Measurements from ENCODE around the gene ANXA1. TPM values are rescaled to one million over a fixed set of nuclear protein-coding genes. Genes with fewer than 3 reads are reported as not detected.
"Not testable (repeated sequence)": the region's sequence is repeated elsewhere in the genome, so short reads cannot be mapped to it uniquely, and the experiment has no call there.

ANXA1 gene
- total RNA-seq, 1 experiment from 2014 or later: 72.0 TPM

GRCh38 chr9:73104921-73105320, 46.7 kb upstream of the ANXA1 start:
- Histone ChIP-seq H3K27ac (ENCODE audit: low read length) (no peak overlapping the region), H3K4me1 (ENCODE audit: control insufficient read depth, insufficient read depth, low read length) (no peaks in the 10 kb centered on the region), H3K27me3 (ENCODE audit: control insufficient read depth, insufficient read depth, low read length) (no peaks in the 10 kb centered on the region), H3K36me3 (ENCODE audit: control insufficient read depth, insufficient read depth, low read length) (no peaks in the 10 kb centered on the region), H3K9me3 (ENCODE audit: control insufficient read depth, insufficient read depth, low read depth, low read length) (no peaks in the 10 kb centered on the region), H3K4me3 (ENCODE audit: low read depth in 2 of 2, low read length in 2 of 2) (no peak overlapping the region)
- no peak for TF ChIP-seq CTCF (IDR thresholded peaks at IDR 0.05)
- no peak for TF ChIP-seq TCF7L2 (IDR thresholded peaks at IDR 0.05; ENCODE audit: low read depth, low read length)
- TF ChIP-seq SIN3A (IDR thresholded peaks at IDR 0.05; ENCODE audit: borderline replicate concordance, insufficient read depth, low read depth, low read length): no peak
- no peak for TF ChIP-seq POLR2AphosphoS5 (IDR thresholded peaks at IDR 0.05; ENCODE audit: low read depth, low read length)
- no peak for TF ChIP-seq REST (IDR thresholded peaks at IDR 0.05; ENCODE audit: insufficient read depth in 1 of 2, low read depth in 2 of 2, low read length in 1 of 2)
- no peak for ATAC-seq
- ChIA-PET CTCF (no interaction called here), POLR2A (no interaction called here)
- no peak for DNase-seq (ENCODE audit: low read depth, low spot score)
- BruUV-seq (replicated peaks): no TSS peak
- in situ Hi-C loops (cut with HindIII; ENCODE audit: low pct_unique_long_range_greater_than_20kb, low sequenced_read_pairs): no loop called here
- intact Hi-C loops (cut with micrococcal nuclease; ENCODE audit: unreplicated experiment): no loop called here

GRCh38 chr9:73107489-73108069, 44.1 kb upstream of the ANXA1 start:
- ATAC-seq: peak; percentile 84
- H3K9me3 ChIP-seq (ENCODE audit: control insufficient read depth, insufficient read depth, low read depth, low read length); BruUV-seq (replicated peaks); H3K4me1 ChIP-seq (ENCODE audit: control insufficient read depth, insufficient read depth, low read length); H3K27ac ChIP-seq (ENCODE audit: low read length); H3K27me3 ChIP-seq (ENCODE audit: control insufficient read depth, insufficient read depth, low read length); H3K36me3 ChIP-seq (ENCODE audit: control insufficient read depth, insufficient read depth, low read length); H3K4me3 ChIP-seq (ENCODE audit: low read depth in 2 of 2, low read length in 2 of 2); DNase-seq (ENCODE audit: low read depth, low spot score); POLR2A ChIA-PET; in situ Hi-C loops (cut with HindIII; ENCODE audit: low pct_unique_long_range_greater_than_20kb, low sequenced_read_pairs): not testable (repeated sequence)
- intact Hi-C loops (cut with micrococcal nuclease; ENCODE audit: unreplicated experiment): loop anchor here (2.0 kb wide), 1 partner anchor 73 kb away; no protein-coding TSS in a partner anchor
- CTCF ChIA-PET: interaction anchor here (0.5 to 1.0 kb wide), 5 partner anchors 47 to 855 kb away, joined by 3 to 6 read pairs (median 3); no protein-coding TSS in a partner anchor
- TF ChIP-seq CTCF (IDR thresholded peaks at IDR 0.05): peak; percentile 66; the same call in 1 of the 2 replicates

Data from Panc1 (cell line).